COR-L47 (cell line): ENCODE measurements around the gene DMRT2.

Source experiments
- DNase-seq: peaks from one replicate; lab custom pipeline; 2025; lab: John Stamatoyannopoulos, UW

Gene DMRT2

DNA sequence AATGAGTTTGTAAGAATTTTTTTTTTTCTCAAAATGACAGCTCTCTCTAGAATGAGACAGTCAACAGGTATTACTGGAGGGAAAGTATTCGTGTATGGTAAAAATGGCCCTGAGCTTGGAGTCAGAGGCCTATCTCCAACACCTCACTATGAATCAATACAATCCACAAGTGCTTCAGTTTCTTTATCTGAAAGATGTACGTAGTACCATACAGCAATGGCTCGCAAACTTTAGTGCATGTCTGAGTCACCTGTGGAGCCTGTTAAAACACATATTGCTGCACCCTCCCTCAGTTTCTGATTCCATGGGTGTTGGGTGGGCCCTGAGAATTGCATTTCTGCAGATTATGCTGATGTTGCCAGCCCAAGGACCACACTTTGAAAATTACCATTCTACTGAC, 44.6 kb downstream of the DMRT2 start:
- DNase-seq = no peak

- no peak for DNase-seq
Measured at GRCh38 chr9:1096155-1096964, 46.2 kb downstream of the DMRT2 start.

GRCh38 chr9:1098551-1098950, 48.4 kb downstream of the DMRT2 start:
- DNase-seq = no peak

GRCh38 chr9:1100201-1100600, 50.0 kb downstream of the DMRT2 start:
- DNase-seq = no peak

DNA sequence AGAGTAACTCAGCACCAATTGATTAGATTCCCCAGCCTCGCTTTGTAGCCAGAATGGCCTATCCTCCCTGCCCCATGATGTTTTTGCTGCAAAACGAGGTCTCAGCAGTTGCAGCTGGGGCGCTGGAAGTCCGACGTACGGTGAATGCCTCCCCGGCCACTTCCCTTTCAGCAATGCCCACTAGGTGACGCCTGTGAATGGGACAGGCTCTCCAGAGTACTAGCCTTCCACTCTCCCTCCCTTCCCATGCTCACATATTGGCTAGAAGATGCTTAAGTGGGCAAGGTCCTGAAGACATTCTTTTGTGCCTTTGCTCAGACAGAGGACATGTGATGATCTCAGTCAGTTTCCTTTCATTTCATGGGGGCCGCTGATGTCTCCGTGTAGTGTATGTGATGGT, 50.8 kb downstream of the DMRT2 start:
- DNase-seq = no peak

DNA sequence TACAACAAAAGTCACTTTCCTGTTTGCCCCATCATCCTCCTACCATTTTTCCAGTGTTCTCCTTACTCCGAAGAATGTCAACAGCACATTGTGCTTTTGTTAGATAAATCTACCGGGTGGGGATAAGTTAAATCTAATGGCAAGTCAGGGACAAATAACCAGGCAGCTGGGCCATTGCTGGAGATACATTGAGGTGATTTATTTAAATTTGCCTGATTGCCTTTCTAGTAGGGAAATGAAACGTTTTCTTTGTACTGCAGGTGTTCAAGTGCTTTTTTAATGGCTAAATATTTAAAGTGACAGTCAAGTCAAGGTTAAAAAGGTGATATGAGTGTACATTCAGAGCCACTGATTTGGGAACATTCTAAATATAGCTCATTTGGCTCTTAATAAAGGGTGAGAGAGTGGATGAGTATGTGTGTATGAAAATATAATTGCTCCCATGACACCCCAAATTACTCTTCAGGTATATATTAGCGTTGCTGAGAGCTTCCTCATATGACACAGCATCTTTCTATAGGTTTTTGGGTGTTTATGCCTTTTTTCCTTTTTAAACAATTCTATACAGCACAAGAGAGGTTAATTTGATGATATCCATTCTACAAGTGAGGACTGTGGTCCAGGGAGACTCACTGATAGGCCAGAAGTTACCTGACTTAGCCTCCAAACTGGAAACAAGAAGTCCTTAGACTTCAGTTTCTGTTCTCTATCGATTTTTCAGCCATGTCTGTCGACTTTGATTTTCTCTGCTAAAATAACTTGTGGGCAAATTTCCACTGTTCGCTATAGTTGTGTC, 51.9 kb downstream of the DMRT2 start:
- no peak for DNase-seq

- no peak for DNase-seq
Measured at GRCh38 chr9:1102642-1102970, 52.4 kb downstream of the DMRT2 start.
